Fibroblast of lung (primary cell): ENCODE results near the gene NF2. TPM values are rescaled to one million over a fixed set of nuclear protein-coding genes. Genes with fewer than 3 reads are reported as not detected.

Source experiments
- DNase-seq, 2 donors: peaks; one replicate each; pipeline versions ENCODE4 v3.0.0 to v3.0.0-alpha.2; 2010; ENCODE audit warnings: low read depth in 2 of 2
- H2AFZ ChIP-seq: 2 replicates; pipeline ENCODE4 v1.5.1; 2012; ENCODE audit warnings: low read length, control low read depth, inconsistent platforms
- H3K27ac ChIP-seq: 2 replicates; pipeline ENCODE4 v1.5.1; 2011; ENCODE audit warnings: low read length, control low read depth; ENCODE audit not compliant: insufficient read depth
- H3K27me3 ChIP-seq: 2 replicates; pipeline ENCODE4 v1.5.1; 2011; ENCODE audit warnings: mild to moderate bottlenecking, low read length; ENCODE audit not compliant: control insufficient read depth, insufficient read depth
- H3K36me3 ChIP-seq: 2 replicates; pipeline ENCODE4 v1.5.1; 2011; ENCODE audit warnings: low read length; ENCODE audit not compliant: control insufficient read depth, insufficient read depth
- H3K4me1 ChIP-seq: 2 replicates; pipeline ENCODE4 v1.5.1; 2011; ENCODE audit warnings: low read length; ENCODE audit not compliant: control insufficient read depth, insufficient read depth; ENCODE audit errors: extremely low read depth
- H3K4me2 ChIP-seq: 2 replicates; pipeline ENCODE4 v1.5.1; 2011; ENCODE audit warnings: low read length, control low read depth; ENCODE audit not compliant: insufficient read depth; ENCODE audit errors: extremely low read depth
- H3K4me3 ChIP-seq, 4 experiments: fragments of 200-600 bp in 1 of 4; sonication (generic) in 1 of 4; replicated peaks in 1 of 4; 2 replicates each; pipeline ENCODE4 v1.5.1; 2011 to 2016; ENCODE audit warnings: low read length in 4 of 4, low read depth in 3 of 4, mild to moderate bottlenecking in 3 of 4, control low read depth in 2 of 4, inconsistent platforms in 1 of 4, mixed read lengths in 1 of 4; ENCODE audit not compliant: insufficient read depth in 1 of 4; ENCODE audit errors: control extremely low read depth in 1 of 4
- H3K79me2 ChIP-seq: 2 replicates; pipeline ENCODE4 v1.5.1; 2012; ENCODE audit warnings: mild to moderate bottlenecking, low read length, inconsistent platforms; ENCODE audit not compliant: control insufficient read depth, insufficient read depth
- H3K9ac ChIP-seq: 2 replicates; pipeline ENCODE4 v1.5.1; 2011; ENCODE audit warnings: mild to moderate bottlenecking, low read length, control low read depth; ENCODE audit not compliant: insufficient read depth
- H3K9me3 ChIP-seq: 2 replicates; pipeline ENCODE4 v1.5.1; 2012; ENCODE audit warnings: low read depth, low read length; ENCODE audit not compliant: control insufficient read depth, insufficient read depth
- H4K20me1 ChIP-seq: 2 replicates; pipeline ENCODE4 v1.5.1; 2011; ENCODE audit warnings: low read length; ENCODE audit not compliant: control insufficient read depth, insufficient read depth; ENCODE audit errors: extremely low read depth
- EZH2 ChIP-seq: IDR thresholded peaks from 2 replicates; pipeline ENCODE4 v1.5.1; 2012; ENCODE audit warnings: low read length, control low read depth, mild to moderate bottlenecking; ENCODE audit errors: missing control alignments
- polyA plus RNA-seq, 2 donors: library from polyadenylated mRNA; depleted of rRNA in 1 of 2; stranded (reverse) in 1 of 2; unstranded in 1 of 2; fragments of >200 nt; gene quantifications; 2 replicates each; pipeline ENCODE4 v1.2.1, GENCODE V29; 2011 to 2012; ENCODE audit warnings: missing spikeins in 1 of 2
- total RNA-seq: library from RNA; depleted of rRNA; stranded (reverse); fragments of >200 nt; gene quantifications from 2 replicates; pipeline ENCODE4 v1.2.1, GENCODE V29; 2014
- TF ChIP-seq, protein P1 (sequence below), 2 donors: IDR thresholded peaks in 1 of 2; conservative IDR thresholded peaks in 1 of 2; 1 replicate in 1 of 2; 2 replicates in 1 of 2; pipeline ENCODE4 v1.5.1; 2011 to 2012; ENCODE audit warnings: low read length in 2 of 2, control low read depth in 1 of 2, inconsistent platforms in 1 of 2, low read depth in 1 of 2, mild to moderate bottlenecking in 1 of 2

NF2 gene
- total and polyA plus RNA-seq, 2 donors (not counting 1 experiment from before 2014, with no cell fraction given) = 55.5 to 80.9 TPM

DNA sequence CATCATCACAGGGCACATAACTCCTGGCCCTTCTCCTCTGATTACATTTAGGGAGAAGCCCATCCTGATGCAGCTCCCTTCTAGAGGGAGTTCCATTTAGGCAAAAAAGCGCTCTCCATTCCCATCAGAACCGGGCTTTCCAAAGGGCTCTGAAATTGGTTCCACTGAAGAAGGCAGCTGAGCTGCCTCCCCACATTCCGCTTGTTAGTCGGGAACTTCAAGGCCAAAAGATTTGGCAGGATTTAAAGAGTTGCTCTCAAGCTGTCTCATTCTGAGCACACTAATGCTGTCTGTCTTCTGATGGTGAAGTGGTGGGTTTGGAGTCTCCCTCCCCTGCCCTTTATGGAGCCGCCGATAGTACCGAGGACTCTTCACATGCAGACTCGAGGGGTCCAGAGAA is 89.7 kb downstream of the NF2 start:
- DNase-seq = no peak
- H3K4me3 ChIP-seq = no peak overlapping the region
- H3K27me3 ChIP-seq = no peaks in the 10 kb centered on the region
- peaks cover 14% of the 10 kb centered on the region for H3K36me3 ChIP-seq
- TF ChIP-seq EZH2 = no peak
- TF ChIP-seq, protein P1, sequence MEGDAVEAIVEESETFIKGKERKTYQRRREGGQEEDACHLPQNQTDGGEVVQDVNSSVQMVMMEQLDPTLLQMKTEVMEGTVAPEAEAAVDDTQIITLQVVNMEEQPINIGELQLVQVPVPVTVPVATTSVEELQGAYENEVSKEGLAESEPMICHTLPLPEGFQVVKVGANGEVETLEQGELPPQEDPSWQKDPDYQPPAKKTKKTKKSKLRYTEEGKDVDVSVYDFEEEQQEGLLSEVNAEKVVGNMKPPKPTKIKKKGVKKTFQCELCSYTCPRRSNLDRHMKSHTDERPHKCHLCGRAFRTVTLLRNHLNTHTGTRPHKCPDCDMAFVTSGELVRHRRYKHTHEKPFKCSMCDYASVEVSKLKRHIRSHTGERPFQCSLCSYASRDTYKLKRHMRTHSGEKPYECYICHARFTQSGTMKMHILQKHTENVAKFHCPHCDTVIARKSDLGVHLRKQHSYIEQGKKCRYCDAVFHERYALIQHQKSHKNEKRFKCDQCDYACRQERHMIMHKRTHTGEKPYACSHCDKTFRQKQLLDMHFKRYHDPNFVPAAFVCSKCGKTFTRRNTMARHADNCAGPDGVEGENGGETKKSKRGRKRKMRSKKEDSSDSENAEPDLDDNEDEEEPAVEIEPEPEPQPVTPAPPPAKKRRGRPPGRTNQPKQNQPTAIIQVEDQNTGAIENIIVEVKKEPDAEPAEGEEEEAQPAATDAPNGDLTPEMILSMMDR (conservative IDR thresholded peaks at IDR 0.05 in 1 of 2, IDR thresholded peaks at IDR 0.05 in 1 of 2; ENCODE audit: low read depth in 1 of 2, low read length in 2 of 2) = no peak
- no peaks in the 10 kb centered on the region for H3K79me2 ChIP-seq
- no peak overlapping the region for H2AFZ ChIP-seq
- no peaks in the 10 kb centered on the region for H3K4me1 ChIP-seq
- H4K20me1 ChIP-seq = no peaks in the 10 kb centered on the region
- H3K9ac ChIP-seq = no peak overlapping the region
- H3K9me3 ChIP-seq = no peaks in the 10 kb centered on the region
- no peak overlapping the region for H3K27ac ChIP-seq
- no peak overlapping the region for H3K4me2 ChIP-seq

DNA sequence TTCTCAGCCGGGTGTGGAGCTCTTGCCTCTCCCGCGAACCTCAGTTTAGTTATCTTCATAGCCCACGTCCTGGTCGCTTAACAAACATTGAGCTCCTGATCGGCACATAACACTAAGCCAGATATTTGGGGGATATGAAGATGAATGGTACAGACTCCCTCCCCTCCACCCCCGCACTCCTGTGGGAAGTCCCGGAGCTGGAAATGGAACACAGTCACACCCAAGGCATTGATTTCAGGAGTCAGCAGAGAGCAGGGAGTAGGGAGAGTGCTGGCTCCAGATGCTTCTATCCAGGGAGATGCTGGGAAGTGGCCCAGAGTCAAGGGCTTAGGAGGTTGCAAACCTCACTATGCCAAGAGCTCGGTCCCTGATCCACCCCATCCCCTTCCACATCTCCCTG is 90.2 kb downstream of the NF2 start:
- Histone ChIP-seq H3K4me1 (no peaks in the 10 kb centered on the region), H2AFZ (no peak overlapping the region), H3K4me3 (no peak overlapping the region), H3K9ac (no peak overlapping the region), H3K36me3 (peaks cover 14% of the 10 kb centered on the region), H4K20me1 (no peaks in the 10 kb centered on the region), H3K79me2 (no peaks in the 10 kb centered on the region), H3K9me3 (no peaks in the 10 kb centered on the region), H3K27me3 (no peaks in the 10 kb centered on the region), H3K4me2 (no peak overlapping the region), H3K27ac (no peak overlapping the region)
- no peak for DNase-seq
- no peak for TF ChIP-seq EZH2
- TF ChIP-seq, protein P1 (conservative IDR thresholded peaks at IDR 0.05 in 1 of 2, IDR thresholded peaks at IDR 0.05 in 1 of 2; ENCODE audit: low read depth in 1 of 2, low read length in 2 of 2) = no peak

DNA sequence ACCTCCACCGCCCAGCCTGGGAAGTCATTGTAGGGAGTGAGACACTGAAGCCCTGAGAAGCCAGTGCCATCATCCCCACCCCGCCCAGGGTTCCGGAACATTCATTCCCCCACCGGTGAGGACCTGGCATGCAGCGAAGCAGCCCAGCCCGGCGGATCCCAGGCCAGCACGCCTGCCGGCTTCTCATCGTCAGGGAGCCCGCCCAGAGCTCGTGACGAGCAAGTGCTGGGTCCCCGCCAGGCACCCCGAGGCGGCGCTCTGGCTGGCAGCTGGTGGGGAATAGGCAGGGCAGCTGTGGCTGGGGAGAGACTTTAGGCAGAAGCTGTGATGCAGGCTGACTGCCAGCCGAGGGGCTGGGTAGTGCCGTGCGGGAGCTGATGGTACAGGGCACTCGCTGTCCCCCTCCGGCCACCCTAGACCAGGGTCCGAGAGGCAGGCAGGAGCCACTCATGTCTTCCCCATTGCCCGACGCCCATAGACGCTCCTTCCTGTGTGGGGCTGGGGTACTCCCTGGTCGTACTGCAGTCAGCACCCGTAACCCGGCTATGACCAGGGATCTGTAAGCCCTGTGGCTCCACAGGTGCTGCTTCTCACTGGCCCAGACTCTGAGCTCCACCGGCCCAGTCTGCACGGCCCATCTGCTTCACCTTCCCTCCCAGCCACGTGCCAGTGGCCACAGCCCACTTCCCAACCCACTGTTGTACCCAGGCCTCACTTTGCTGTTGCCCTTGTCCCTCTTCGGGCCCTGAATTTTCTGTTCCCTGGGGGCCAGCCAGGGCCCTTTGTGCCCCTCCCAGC is 91.9 kb downstream of the NF2 start:
- TF ChIP-seq EZH2 = no peak
- TF ChIP-seq, protein P1 (conservative IDR thresholded peaks at IDR 0.05 in 1 of 2, IDR thresholded peaks at IDR 0.05 in 1 of 2; ENCODE audit: low read depth in 1 of 2, low read length in 2 of 2) = no peak
- H3K4me3 ChIP-seq = no peak overlapping the region
- H3K9ac ChIP-seq = no peak overlapping the region
- H3K79me2 ChIP-seq = no peaks in the 10 kb centered on the region
- no peak overlapping the region for H2AFZ ChIP-seq
- no peak overlapping the region for H3K4me2 ChIP-seq
- H3K27ac ChIP-seq = no peak overlapping the region
- H3K4me1 ChIP-seq = no peaks in the 10 kb centered on the region
- no peaks in the 10 kb centered on the region for H3K27me3 ChIP-seq
- H3K9me3 ChIP-seq = no peaks in the 10 kb centered on the region
- DNase-seq = no peak
- peaks cover 14% of the 10 kb centered on the region for H3K36me3 ChIP-seq
- H4K20me1 ChIP-seq = no peaks in the 10 kb centered on the region
